NCI-H2196 (cell line): ENCODE results near the gene CARD19.
A peak's percentile ranks its signal among the peaks of the same experiment; 100 is the strongest.

Experiments
- DNase-seq: peaks from one replicate; lab custom pipeline; 2025; ENCODE audit not compliant: unreplicated experiment; lab: John Stamatoyannopoulos, UW

The CARD19 gene

DNA sequence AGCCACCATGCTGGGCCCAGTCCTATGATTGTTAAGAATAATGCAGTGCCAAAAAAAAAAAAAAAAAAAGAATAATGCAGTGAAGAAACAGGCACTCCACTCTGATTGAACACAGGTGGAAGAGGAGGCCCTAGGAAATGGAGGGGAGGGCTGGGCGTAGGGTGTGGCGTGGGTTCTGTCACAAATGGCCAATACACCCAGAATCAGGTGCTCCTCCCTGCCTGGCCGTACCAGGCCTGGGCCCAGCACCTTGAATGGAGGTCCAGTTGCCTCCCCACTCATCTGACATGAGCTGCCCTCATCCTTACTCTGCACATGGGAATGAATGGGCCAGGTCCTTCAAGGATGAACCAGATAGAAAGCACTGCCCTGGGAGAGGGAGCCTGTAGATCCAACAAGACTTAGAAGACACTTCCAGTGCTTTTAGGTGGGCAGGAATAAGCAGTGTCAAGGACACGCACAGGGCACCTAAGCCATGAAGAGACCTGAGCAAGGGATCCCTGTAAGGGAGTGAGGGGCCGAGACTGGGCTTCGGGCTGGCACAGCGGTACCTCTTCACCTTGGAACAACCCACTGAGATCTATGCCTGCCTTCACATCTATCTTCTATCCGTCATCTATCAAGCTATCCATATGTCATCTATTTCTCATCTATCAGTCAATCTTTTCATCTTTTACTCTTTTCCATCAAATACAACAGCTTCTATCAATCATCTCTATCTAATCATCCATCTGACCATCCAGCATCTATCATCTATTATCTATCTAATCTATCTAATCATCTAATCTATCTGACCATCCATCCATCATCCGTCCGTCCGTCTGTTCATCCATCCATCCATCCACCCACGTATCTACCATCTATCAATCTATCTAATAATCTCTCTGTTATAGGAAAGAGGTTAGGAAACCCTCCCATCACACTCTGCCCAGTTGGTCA is 22.2 kb downstream of the CARD19 start:
- DNase-seq, result no peak

DNA sequence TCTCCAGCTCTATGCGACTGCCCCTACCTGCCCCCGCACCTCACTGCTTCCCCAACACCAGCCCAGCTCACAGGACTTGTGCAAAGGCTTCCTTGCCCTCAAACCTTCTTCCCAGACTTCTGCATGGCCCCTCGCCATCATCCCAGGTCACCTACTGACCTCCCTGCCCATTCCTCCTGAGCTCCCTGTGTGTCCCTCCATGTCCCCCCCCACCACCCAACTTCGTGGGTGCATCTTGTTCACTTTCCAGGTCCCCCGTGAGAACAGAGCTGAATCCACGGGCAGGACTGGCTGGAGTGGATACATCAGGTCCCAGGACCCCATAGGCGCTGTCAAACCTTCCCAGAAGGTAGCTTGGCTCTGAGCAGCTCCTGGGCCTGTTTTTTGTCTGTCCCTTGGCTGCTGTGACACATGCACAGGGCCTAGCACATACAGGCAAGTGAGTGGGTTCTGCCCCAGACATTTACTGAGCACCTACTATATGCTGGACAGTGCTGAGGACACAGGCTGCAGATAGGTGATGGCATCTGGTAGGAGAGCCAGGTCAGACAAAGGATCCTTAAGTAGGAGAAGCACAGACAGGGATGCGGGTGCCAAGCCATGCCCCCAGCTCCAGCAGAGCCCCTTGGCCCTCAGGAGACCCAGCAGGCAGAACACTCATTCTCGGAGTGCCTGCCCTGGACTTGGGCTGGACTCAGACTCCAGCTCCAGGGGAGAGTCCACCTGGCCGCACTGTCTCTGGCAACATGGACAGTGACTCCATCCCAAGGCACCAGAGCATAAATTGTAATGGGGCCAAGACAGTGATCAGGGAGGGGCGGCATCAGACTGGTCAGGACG is 23.1 kb downstream of the CARD19 start:
- DNase-seq, result no peak

GRCh38 chr9:93119703-93119952 is 23.6 kb downstream of the CARD19 start:
- no peak for DNase-seq

GRCh38 chr9:93119953-93120845 is 24.2 kb downstream of the CARD19 start:
- peak; percentile 78 for DNase-seq

DNA sequence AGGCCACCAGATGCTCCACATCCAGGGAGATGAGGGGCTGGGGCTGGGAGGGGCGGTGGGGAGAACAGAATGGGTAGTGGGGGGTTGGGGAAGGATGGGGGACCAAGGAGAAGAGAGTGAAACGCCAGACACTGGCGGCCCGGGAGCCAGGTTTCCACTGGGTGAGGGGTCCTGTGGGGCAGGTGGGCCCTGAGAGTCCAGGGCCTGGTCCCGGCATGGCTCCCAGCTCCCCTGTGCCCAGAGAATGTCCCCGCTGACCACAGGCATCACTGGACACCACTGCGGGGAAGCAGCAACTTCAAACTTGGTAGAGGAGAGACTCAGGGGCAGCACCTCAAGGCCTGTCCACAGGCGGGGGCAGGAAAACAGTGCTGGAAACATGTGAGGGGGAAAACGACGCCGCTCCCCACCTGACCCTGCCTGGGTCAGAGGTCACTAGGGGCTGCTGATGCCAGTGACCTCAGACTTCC is 24.9 kb downstream of the CARD19 start:
- DNase-seq, result no peak

GRCh38 chr9:93121316-93122241 is 25.6 kb downstream of the CARD19 start:
- no peak for DNase-seq

GRCh38 chr9:93122721-93123221 is 26.8 kb downstream of the CARD19 start:
- DNase-seq, result no peak

GRCh38 chr9:93123561-93124283 is 27.7 kb downstream of the CARD19 start:
- DNase-seq, result no peak

DNA sequence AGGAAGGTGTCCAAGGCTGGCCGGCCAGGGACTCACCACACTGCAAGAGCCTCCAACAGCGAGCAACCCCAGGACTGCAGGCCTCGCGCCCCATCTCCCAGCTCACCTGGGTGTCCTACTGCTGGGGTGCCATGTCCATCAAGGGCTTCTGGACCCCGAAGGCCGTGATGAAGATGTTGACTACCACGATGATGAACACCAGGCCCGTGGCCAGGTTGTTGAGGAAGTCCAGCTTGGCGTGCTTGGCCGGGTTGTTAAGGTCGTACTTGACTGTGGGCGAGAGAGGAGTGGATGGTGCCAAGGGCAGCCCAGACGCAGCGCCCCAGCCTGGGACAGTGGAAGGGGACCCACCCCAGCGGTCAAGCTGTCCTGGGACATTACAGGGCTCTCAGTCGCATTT is 28.8 kb downstream of the CARD19 start:
- DNase-seq, result no peak

GRCh38 chr9:93125331-93125894 is 29.4 kb downstream of the CARD19 start:
- no peak for DNase-seq

DNA sequence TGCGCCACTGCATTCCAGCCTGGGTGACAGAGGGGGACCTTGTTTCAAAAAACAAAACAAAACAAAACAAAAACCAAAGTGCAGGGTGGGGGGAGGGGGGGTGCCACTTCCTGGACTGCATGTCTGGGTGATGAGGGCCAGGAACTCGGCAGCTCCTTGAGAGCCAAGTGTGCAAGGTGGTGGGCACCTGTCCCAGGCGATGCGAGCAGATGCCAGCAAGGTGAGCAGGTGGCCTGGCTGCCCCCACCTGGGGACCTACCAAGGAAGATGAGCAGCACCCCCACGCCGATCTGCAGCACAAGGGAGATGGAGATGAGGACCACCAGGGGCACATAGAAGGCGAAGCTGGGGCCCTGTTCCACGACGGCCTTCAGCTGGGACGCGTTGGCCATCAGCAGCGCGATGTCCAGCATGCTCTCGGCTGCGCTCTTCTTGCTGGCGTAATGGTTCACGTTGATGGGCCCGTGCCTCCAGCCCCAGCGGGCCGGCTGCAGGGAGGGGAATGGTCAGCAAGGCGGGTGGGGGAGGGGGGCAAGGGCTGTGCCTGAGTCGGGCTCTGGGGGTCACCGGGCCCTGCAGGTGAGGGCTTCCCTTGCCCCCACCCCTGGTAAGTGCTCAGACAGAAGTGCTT is 30.2 kb downstream of the CARD19 start:
- no peak for DNase-seq

DNA sequence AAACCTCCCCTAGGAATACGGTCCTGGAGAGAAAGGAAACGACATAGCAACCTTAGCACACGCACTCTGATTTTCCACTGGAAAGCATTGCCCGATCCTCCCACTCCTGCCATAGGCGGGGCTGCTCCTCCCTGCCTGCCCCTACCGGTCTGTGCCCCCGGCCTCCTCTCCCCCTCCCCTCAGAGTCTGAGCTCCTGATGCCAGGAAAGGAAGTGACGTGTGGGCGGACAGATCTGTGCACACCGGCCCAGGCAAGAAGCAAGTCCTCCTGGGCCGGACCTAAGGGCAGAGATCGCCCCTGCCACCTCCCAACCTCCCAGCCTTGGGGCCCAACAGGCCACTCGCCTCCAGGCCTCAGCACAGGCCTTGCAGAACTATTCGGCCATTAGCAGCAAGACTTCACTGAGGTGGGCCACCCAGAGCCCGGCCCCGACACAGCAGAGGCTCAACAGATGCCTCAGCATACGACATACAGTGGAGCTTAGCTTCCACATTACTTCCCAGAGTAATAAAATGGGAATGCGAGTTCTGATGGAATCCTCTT is 30.9 kb downstream of the CARD19 start:
- DNase-seq, result no peak

GRCh38 chr9:93127395-93127911 is 31.4 kb downstream of the CARD19 start:
- no peak for DNase-seq

DNA sequence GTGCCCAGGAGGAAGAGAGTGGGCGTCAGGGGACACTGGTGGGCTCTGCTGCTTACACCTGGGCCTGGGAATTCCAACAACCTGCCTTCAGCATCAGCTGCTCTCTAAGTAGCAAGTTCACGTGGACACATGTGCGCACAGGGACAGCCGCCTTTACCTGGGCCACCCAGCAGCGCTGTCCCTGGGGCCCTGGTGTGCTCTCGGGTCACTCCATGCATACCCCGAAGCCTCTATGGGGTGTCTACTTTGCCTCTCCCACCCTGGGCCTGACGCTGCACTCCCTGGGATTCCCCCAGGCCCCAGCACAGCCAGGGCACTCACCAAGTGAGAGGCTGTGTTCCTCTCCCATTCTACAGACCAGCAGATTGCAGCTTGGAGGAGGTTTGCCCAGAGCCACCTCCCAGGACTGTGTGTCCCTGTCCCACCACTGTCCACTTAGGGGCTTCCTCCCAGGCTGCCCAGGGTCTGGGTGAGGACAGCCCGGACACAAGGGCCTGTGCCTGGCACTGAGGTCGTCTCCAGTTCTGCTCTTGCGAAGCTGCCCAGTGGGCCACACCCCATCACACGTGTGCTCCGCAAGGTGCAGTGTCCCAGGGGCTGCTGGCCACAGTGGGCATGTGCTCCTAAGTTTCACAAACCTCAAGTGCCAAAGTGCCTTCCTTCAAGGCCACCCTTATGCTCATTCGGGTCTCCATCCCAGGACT is 32.1 kb downstream of the CARD19 start:
- no peak for DNase-seq

GRCh38 chr9:93128715-93129224 is 32.8 kb downstream of the CARD19 start:
- no peak for DNase-seq

- DNase-seq, result no peak
Measured at GRCh38 chr9:93129286-93129685, 33.3 kb downstream of the CARD19 start.
